ENCODE measurements around the gene ZNF516. TPM values are rescaled to one million over a fixed set of nuclear protein-coding genes. Genes with fewer than 3 reads are reported as not detected.
"Not testable (repeated sequence)": the region's sequence is repeated elsewhere in the genome, so short reads cannot be mapped to it uniquely, and the experiment has no call there.

The ZNF516 gene
- polyA plus RNA-seq, 4 donors = 37.8 to 51.4 (median 43.6) TPM

DNA sequence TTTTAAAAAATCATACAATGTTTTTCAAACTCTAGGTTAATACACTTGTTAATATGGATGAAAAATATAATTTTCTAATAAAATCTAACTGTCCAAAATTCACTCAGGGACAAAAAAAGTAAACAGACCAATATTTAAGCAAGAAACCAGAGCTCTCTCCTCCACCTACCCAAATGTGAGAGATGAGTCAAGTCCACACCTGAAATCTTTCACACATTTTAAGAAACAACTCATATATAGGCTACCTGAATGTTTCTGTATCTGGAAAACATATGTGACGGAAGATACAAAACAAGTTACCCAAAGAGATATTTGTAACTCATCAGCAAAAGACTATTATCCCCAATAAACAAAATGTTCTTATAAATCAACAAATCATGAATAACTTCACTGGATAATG, 20.2 kb downstream of the ZNF516 start:
- DNase-seq (ENCODE audit: low read depth in 4 of 4, low spot score in 3 of 4) = no peak

DNA sequence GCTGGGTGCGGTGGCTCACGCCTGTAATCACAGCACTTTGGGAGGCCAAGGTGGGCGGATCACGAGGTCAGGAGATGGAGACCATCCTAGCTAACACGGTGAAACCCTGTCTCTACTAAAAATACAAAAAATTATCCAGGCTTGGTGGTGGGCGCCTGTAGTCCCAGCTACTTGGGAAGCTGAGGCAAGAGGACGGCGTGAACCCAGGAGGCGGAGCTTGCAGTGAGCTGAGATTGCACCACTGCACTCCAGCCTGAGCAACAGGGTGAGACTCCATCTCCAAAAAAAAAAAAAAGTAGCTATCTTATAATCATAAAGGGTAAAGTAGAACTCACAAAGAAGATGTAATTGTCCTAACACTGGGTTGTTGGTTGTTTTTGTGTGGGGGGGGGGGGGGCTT, 21.5 kb downstream of the ZNF516 start:
- DNase-seq (ENCODE audit: low read depth in 4 of 4, low spot score in 3 of 4) = not testable (repeated sequence)

DNA sequence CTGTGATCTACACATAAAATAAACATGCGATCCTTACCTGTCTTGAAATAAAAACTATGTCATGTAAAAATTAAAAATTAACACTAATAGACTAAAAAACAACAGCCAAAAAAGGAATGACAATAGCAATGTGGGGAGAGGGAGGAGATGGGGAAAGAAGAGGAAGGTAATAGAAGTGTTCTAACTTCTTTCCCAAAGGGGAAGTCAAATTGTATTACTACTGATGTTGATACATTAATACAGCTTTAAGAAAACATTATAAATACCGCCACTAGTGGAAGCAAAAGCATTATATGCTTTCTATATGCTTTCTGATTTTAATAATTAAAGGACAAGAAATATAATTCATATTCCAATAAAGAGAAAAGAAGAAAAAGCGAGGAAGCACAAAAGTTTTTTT, 22.2 kb downstream of the ZNF516 start:
- no peak for DNase-seq (ENCODE audit: low read depth in 4 of 4, low spot score in 3 of 4)

DNA sequence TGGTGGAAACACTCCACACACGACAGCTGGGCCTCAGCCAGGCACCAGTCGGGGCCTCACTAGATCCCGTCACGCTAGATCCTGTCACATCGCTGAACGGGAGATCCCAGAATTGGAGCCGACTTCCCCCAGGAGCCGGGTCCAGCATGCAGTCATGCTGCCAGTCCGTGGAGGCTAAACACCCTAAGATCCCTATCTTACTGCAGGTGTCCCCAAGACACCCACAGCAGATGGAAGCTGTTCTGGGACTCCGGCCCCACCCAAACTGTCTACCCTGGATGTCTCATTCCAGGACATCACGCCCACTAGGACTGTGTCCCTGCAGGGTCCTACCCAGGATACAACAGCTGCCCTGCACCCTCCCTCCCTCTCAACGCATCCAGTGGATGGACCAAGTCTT, 23.4 kb downstream of the ZNF516 start:
- DNase-seq (ENCODE audit: low read depth in 4 of 4, low spot score in 3 of 4) = no peak

DNA sequence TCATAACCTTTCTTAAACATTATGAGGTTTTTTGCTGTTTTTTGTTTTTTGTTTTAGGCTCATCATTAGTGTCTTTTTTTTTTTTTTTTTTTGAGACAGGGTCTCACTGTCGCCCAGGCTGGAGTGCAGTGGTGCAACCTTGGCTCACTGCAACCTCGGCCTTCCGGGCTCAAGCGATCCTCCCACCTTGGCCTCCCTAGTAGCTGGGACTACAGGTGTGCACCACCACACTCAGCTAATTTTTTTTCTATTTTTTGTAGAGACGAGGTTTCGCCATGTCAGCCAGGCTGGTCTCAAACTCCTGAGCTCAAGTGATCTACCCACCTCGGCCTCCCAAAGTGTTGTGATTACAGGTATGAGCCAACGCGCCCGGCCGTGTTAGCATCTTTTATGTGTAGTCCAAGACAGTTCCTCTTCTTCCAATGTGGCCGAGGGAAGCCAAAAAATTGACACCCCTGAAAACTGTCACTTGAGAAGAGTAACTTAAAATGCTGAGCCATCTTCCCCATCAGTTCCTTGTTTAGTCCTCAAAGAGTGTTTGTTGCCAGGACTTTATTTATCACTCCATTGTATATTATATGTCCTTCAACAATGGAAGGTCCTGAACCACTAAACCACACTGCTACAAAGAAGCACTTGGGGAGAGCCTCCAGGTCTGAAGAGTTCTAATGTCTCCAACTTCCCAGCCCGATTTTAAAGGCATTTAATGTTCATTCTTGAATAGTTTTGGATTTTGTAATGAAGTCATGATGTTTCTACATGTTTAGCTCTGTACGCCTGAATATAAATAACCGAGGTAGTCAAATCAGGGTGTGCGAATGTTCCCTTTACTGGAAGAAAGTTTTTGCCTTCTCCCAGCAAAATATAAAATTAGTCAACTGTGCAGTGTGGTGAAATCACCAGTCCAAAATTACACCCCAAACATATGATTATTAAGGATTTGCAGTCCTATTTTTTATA, 26.4 kb downstream of the ZNF516 start:
- DNase-seq (ENCODE audit: low read depth in 4 of 4, low spot score in 3 of 4) = no peak

DNA sequence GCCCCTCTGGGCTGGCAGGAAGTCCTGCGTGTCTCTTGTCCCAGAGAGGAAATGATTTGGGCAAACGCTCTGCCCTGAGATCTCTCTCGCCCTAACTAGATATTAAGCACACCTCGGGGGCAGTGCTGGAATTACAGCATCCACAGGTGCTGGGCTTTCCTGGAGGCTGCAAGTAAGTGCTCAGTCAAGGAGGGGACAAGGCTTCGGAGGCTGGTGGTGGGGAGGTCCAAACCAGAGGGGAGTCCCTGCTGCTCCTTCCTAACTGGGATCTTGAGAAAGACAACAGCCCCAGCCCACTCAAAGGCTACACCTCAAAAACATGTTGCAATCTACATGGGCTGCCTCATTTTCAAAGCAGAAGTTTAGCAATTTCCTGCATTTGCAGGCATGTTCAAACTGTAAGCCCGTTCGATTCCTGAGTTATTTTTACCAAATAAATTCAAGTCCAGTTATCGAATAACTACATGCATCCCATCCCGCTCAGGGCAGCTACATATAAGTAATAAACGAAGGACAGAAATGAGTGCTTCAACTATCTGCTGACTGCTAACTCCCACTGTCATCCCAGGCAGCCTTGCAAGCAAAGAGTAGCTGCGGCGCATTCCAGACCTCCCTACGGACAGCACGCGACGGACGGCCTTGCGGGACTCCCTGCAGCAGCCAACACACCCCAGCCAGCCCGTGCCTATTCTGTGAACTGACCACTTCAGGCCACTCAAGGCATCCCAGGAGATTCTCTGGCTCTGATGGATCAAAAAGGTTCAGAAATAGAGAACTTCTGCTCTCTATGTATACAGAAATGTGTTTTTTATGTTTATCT, 27.5 kb downstream of the ZNF516 start:
- no peak for DNase-seq (ENCODE audit: low read depth in 4 of 4, low spot score in 3 of 4)

DNA sequence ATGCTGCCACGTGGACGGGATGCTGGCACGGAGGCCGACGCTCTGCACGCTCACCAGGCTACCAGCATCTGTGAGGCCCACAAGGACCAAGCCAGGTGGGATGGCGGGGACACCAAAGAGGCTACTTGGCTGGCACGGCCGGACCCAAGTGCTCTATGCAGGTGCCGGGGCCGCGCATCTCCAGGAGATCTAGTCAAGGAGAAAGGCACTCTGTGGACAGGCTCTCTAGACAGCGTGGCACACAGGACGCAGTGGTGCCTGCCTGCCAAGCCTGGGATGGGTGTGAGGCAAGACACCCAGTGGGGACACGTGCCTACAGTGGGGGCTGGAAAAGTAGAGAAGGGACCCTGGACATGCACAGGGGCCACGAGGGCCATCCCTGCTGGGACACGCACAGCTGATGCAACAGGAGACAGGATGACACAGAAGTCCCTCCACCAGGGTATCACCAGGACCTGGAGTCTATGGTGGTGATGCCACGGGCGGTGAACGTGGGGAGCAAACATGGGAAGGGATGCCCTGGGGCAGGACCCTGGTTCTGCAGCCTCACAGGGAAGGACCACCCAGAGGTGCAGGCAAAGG, 28.5 kb downstream of the ZNF516 start:
- DNase-seq (ENCODE audit: low read depth in 4 of 4, low spot score in 3 of 4) = no peak

DNA sequence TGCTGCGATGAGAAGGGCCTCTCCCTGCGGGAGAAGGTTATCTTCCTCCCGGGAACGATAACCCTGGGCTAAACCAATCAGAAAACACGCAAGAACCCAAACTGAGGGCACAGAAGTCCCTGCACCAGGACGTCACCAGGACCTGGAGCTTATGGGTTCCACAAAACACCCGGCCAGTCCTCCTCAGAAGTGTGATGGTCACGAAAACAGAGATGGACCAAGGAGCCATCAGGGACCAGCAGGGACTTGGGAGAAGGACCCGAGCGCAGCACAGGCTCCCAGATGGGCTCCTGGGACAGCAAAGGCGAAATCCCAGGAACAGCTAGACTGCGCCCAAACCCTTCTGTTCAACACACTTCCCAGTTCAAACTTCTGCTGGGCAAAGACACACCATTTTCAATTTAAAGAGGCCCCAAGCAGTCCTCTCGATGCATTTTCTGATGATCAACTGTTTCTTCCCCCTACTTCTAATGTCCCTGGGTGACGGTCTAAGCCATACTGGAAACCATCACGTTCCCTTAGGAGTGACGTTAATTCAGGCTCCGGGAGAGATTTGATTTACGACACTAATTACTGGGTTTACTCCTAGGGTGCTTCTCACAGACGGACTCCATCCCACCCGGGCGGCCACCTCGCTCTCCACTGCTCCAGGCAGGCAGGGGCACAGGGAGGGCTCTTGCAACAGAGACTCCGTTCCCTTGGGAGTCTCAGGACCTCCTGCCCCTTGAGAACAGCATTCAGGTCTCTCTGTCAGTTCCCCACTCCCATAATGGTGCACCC, 29.2 kb downstream of the ZNF516 start:
- DNase-seq (ENCODE audit: low read depth in 4 of 4, low spot score in 3 of 4) = no peak

DNA sequence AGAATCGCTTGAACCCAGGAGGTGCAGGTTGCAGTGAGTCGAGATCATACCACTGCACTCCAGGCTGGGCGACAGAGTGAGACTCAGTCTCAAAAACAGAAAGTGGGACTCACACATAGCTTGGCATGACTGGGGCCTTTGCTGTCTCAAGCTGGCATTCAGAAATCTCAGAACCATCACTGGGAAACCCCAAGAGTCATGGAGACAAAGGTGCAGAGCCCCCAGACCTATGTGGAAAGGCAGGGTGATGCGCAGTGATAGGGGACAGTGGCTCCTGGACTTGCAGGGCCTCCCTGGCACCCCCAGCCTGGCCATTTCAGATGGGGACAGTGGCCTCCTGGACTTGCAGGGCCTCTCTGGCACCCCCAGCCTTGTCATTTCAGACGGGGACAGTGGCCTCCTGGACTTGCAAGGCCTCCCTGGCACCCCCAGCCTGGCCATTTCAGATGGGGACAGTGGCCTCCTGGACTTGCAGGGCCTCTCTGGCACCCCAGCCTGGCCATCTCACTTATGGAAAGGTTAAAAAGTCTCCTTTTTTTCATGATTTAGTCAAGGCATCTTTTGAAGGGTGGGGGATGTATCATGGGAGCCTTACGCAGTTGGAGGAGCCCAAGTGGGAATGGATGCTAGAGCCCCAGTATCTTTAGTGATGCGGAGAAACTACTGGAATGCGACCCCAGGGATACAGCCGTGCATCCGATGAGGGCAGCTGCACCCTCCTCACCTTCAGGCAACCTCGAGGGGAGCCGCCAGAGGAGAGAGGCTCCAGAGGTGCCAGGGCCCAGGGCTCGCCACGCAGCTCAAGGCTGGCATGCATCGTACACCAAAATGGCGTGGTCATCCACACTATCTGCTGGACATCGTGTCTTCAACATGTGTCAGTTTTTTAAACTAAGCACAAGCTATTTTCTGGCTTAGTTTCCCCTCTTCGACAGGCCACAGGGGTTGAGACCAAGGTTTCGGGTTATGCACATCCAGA, 30.5 kb downstream of the ZNF516 start:
- DNase-seq (ENCODE audit: low read depth in 4 of 4, low spot score in 3 of 4) = no peak

DNA sequence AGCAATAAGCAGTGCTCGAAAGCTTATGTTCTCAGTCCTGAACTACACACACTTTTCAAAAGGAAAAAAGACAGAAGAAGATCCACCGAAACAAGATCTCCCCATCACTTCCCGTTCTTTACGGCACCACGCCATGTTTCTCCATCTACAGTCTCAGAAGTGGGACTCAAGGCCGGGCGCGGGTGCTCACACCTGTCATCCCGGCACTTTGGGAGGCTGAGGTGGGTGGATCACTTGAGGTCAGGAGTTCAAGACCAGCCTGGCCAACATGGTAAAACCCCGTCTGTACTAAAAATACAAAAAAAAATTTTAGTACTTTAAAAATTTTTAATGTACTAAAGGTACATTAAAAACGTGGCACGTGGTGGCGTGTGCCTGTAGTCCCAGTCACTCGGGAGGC, 31.2 kb downstream of the ZNF516 start:
- no peak for DNase-seq (ENCODE audit: low read depth in 4 of 4, low spot score in 3 of 4)

DNA sequence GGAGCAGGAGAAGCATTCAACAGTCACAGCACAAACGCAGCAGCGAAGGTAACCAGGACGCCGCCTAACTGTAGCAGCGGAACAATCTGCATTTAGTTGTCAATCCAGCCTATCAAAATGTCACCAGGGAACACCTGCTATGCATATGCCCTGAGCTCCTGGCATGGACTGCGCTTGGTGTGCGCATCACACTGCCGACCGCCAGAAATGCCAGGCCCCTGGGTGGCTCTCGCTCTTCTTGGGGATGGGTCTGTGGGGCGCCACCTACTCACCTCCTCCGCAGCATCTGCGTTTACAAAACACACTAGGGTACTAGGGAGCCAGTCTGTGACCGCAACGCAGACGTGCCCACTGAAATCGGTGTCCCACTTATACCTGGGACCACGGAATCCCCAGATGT, 31.7 kb downstream of the ZNF516 start:
- no peak for DNase-seq (ENCODE audit: low read depth in 4 of 4, low spot score in 3 of 4)

DNA sequence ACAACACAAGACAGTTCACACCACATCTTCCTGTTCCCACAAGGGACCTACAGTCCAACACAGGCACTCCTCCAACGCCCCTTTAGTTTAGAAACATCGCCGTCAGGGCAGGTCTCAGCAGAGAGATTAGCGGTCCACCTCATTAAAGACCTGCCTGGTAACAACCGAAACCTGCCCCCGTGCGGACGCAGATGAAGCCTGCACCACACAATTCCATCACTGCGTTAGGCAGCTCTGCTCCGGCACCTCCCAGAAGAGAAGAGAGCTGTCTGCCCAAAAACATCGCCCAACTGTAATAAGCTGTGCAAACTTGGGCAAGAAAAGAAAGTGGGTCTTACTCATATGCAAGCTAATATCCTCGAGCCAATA, 32.7 kb downstream of the ZNF516 start:
- no peak for DNase-seq (ENCODE audit: low read depth in 4 of 4, low spot score in 3 of 4)

DNA sequence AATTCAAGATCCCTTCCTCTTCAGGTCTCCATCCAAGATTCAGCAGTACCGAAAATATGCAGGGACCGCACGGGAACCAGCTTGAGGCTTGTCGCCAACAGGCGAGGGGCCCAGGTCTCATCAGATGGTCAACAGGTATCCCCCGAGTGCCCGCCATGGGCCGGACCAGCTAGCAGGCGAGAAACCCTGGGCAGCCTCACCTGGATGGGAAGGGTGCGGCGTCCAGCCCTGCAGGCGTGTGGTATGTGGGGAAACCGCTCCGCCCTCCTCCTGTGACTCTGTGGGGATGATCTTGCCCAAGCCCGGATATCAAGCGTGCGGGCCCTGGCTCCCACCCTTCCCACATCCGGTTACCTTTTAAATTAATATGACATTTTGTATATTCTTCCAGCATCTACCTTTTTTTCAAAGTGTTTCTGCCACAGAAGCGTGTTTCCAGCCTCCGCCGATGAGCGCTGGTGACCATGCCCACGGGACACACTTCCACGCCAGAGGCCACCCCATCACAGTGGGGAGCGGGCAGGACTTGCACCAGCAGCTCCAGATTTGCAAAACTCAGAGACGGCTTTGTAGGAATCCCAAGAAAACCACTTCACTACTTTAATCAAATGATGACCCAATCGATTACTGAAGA, 33.2 kb downstream of the ZNF516 start:
- DNase-seq (ENCODE audit: low read depth in 4 of 4, low spot score in 3 of 4) = no peak

DNA sequence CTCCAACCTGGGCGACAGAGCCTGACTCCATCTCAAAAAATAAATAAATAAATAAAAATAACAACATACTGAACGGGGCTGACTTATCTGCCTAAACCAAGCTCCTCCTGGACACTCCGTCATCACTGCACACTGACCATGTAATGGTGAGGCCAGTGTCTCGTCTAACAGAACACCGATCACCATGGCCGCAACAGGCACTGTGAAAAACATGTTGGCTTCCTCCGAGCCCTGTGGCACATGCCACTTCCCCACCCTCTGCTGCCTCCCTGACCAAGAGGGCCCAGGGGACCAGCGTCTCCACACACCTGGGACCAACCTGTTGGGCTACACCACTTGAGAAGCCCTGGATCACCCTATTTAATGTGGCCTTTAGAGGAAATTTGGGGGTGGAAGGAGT, 33.9 kb downstream of the ZNF516 start:
- no peak for DNase-seq (ENCODE audit: low read depth in 4 of 4, low spot score in 3 of 4)

DNA sequence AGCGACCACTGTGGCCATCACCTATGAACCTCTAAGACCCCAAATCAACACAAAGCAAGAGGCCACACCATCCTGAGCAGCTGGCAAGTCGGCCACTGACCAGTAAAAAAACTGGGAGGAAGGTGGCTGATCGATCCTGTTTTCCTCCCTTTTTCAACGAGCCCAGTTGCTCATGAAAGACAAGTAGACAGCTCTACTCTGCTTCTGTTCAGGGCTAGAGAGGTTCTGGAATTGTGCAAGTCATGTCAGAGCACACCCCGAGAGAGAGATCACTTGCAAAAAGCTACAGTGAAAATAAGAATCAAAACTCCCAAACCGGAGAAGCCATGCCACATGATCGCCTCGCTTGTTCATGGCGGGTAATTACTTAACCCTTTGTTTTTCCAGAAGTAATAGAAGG, 34.6 kb downstream of the ZNF516 start:
- no peak for DNase-seq (ENCODE audit: low read depth in 4 of 4, low spot score in 3 of 4)

DNA sequence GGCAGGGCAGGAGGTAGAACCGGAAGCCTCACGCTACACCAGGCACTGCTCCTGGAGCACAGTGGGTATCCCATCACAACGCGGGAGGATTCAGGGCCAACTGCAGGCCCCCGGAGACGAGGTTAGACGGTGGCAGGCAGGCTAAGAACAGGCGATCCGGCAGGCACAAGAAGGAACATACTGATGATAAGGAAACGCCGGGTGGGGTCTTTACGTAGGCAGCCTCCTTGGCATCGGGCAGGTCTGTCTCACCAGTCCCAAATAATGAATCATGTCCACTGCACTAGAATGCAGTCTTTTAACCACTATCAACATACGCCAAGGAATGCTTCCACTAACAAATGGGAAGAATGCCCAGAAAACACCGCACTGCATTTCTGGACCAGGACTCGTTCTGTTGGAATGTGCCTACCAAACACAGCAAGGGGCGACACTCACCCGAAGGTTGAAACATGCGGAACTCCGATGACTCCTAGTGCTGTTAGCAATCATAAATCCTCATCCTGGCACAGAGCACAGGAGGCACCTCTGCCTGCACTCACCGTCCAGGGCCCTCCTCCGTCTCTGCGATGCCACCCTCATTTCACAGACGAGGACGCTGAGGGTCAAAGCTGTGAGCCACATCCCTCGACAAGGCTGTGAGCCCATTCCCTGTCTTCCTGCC, 35.2 kb downstream of the ZNF516 start:
- DNase-seq (ENCODE audit: low read depth in 4 of 4, low spot score in 3 of 4) = no peak

DNA sequence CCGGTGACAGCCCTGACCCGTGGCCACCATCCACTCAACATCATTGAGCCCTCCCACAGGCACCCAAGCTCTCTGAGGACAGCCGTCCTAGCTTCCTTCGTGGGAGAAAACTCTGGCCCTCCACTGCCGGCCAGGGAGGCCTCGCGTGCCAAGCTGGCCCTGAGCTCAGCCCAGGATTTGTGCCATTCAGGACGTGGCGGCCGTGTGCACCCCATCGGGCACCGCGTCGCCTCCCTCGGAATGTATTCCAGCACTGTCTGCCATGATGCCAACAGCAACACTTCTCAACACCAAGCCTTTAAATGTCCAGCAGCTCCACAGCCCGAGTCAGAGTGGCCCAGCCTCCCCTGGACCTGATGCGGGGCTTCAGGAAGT, 35.7 kb downstream of the ZNF516 start:
- DNase-seq (ENCODE audit: low read depth in 4 of 4, low spot score in 3 of 4) = no peak

DNA sequence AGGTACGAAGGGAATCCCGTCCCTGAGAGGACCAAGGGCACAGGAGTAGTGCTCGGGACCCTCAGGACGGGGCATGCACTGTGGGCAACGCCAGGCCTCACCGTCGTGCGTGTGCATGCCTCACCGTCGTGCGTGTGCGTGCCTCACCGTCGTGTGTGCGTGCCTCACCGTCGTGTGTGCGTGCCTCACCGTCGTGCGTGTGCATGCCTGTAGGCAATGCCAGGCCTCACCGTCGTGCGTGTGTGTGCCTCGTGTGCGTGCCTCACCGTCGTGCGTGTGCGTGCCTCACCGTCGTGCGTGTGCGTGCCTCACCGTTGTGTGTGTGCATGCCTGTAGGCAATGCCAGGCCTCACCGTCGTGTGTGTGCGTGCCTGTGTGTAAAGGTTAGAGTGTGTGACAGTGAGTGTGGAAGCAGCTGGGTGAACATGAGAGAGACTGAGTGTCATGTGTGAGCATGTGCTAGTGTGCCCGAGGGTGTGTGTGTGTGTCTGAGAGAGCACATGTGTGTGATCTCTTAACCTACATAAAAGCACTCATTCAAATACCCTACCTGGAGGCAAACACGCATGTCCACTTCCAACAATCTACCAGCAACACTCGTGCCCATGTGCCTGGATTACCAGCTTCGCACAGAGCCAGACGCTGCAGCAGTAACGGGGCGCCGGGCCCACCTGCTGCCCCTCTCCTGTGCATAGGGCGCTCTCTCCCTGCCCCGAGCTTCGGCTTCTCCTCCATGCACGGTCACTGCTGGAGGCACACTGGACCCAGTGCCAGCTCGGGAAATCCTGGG, 36.3 kb downstream of the ZNF516 start:
- DNase-seq (ENCODE audit: low read depth in 4 of 4, low spot score in 3 of 4) = no peak
